ENCODE measurements around the gene NHSL1. TPM values are rescaled to one million over a fixed set of nuclear protein-coding genes. Genes with fewer than 3 reads are reported as not detected.

NHSL1 gene
- total and polyA plus RNA-seq, 2 of the 8 experiments (the other 6 are each of a cell fraction or from before 2014, with no cell fraction given) = 7.2 to 32.4 TPM

DNA sequence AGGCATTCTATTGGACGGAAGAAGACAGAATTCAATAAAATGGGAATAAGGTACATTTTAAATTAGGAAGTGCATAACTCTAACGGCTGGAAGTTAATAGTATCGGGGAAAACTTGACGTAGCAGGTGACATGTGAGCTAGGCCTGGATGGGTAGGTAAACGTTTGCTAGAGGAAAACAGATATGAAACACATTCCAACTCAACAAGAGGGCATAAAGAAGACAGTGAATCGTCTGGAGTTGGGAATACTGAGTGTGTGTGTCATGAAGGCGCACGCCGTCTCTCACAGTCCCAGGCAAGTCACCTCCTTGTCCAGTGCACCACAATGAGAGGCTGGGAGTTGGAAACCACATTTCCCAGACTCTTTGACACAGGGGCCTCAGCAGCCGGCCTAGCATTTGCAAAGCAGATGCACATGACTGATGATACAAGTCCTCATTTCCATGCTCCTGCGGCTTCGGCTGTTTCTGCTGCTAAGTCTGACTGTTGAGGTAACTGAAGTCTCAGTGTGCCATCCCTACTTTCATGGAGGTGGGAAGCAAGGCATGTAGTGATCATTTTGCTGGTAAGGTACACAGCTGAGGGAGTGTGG is 16.5 kb upstream of the NHSL1 start (continued):
- no peak for TF ChIP-seq KDM1A (IDR thresholded peaks at IDR 0.05; ENCODE audit: borderline replicate concordance, low read length)
